Hepatocyte (in vitro differentiated cells): Measurements from ENCODE around the gene TOR4A. TPM values are rescaled to one million over a fixed set of nuclear protein-coding genes. Genes with fewer than 3 reads are reported as not detected.

ENCODE experiments used
- DNase-seq: peaks from one replicate; pipeline ENCODE4 v3.0.0-alpha.2; 2016; ENCODE audit warnings: low spot score
- H2AFZ ChIP-seq: fragments of 200-600 bp; sonication (generic); 2 replicates; pipeline ENCODE4 v1.6.0; 2016; ENCODE audit warnings: antibody characterized with exemption, mild to moderate bottlenecking
- H3K27ac ChIP-seq: fragments of 200-600 bp; sonication (generic); 2 replicates; pipeline ENCODE4 v1.5.1; 2016; ENCODE audit warnings: mild to moderate bottlenecking
- H3K27me3 ChIP-seq: fragments of 200-600 bp; sonication (generic); 2 replicates; pipeline ENCODE4 v1.6.1; 2016
- H3K36me3 ChIP-seq: fragments of 200-600 bp; sonication (generic); replicated peaks from 2 replicates; pipeline ENCODE4 v1.5.1; 2016; ENCODE audit warnings: low read depth; ENCODE audit not compliant: insufficient read depth
- H3K4me1 ChIP-seq: fragments of 200-600 bp; sonication (generic); 2 replicates; pipeline ENCODE4 v1.5.1; 2016; ENCODE audit warnings: mild to moderate bottlenecking, moderate library complexity; ENCODE audit not compliant: insufficient read depth
- H3K4me2 ChIP-seq: fragments of 200-600 bp; sonication (generic); 2 replicates; pipeline ENCODE4 v1.6.0; 2016
- H3K4me3 ChIP-seq: fragments of 200-600 bp; sonication (generic); 2 replicates; pipeline ENCODE4 v1.5.1; 2016; ENCODE audit warnings: mild to moderate bottlenecking
- H3K79me2 ChIP-seq: fragments of 200-600 bp; sonication (generic); 2 replicates; pipeline ENCODE4 v1.6.0; 2017; ENCODE audit warnings: mild to moderate bottlenecking
- H3K9me2 ChIP-seq: fragments of 200-600 bp; sonication (generic); replicated peaks from 2 replicates; pipeline ENCODE4 v1.6.0; 2017; ENCODE audit warnings: mild to moderate bottlenecking; ENCODE audit not compliant: insufficient read depth
- H3K9me3 ChIP-seq: fragments of 200-600 bp; sonication (generic); 2 replicates; pipeline ENCODE4 v1.5.1; 2016; ENCODE audit warnings: low read depth, mild to moderate bottlenecking
- H4K20me1 ChIP-seq: fragments of 200-600 bp; sonication (generic); 2 replicates; pipeline ENCODE4 v1.6.0; 2016; ENCODE audit warnings: mild to moderate bottlenecking; ENCODE audit not compliant: insufficient read depth, poor library complexity, severe bottlenecking
- EZH2 ChIP-seq: fragments of 200-600 bp; sonication (generic); IDR thresholded peaks from 2 replicates; pipeline ENCODE4 v1.6.1; 2016; ENCODE audit warnings: antibody characterized with exemption, mild to moderate bottlenecking, borderline replicate concordance
- EZH2phosphoT487 ChIP-seq: fragments of 200-600 bp; sonication (generic); IDR thresholded peaks from one replicate; pipeline ENCODE4 v1.6.1; 2018; ENCODE audit warnings: antibody characterized with exemption, mild to moderate bottlenecking, low read depth, moderate library complexity; ENCODE audit not compliant: unreplicated experiment, severe bottlenecking
- WGBS: methylation state at CpG from one replicate; pipeline ENCODE4 v1.1.6; 2016; ENCODE audit warnings: low lambda C conversion rate; ENCODE audit errors: missing lambda C conversion rate; 5-methylcytosine and 5-hydroxymethylcytosine counted together
- polyA plus RNA-seq: library from polyadenylated mRNA; unstranded; fragments of >200 nt; fragmentation: Nextera tagmentation; extraction: Ambion mirVana; gene quantifications from 2 replicates; pipeline ENCODE4 v1.2.1, GENCODE V29; 2016
- total RNA-seq: library from RNA; depleted of rRNA; stranded (reverse); fragments of >200 nt; gene quantifications from 2 replicates; pipeline ENCODE4 v1.2.3, GENCODE V29; 2014
- TF ChIP-seq, protein P1 (sequence below): fragments of 200-600 bp; sonication (generic); IDR thresholded peaks from 2 replicates; pipeline ENCODE4 v1.5.1; 2016; ENCODE audit warnings: antibody characterized with exemption, mild to moderate bottlenecking; ENCODE audit not compliant: poor library complexity

TOR4A gene
- total and polyA plus RNA-seq, 2 experiments from 2014 or later, result 8.0 to 14.4 TPM

DNA sequence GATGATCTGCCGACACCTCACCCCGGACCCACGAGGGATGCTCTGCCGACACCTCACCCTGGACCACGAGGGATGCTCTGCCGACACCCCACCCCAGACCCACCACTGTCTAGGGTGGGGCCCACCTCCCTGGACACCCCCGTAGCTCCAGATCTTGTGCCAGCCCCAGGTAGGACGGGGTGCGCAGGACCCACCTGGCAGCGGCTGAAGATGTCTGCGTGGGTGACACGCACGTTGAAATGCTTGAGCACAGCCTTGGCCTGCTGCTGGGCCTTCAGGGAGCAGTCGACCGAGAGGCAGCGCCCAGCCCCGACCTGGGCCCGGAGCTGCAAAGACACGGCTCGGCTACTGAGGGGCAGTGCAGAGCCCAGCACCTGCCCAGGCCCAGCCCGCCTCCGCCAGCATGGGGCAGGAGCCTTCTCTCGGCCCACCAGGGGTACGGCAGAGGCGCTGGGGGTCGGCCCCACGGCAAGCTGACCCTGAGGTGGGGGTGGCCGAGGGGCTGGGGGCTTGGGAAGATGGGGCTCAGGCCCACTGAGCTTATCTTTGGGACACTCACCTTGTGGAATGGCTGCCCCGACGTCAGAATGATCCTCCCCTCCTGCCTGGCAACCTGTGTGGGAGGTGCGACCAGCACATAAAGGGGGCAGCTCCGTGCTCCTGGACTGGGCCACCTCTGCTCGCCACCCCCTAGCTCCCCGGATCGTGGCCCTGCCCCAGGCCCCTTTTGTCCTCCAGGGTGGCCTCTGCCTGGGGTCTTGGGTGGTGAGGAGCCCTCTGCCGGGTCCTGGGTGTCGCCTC, 46.2 kb downstream of the TOR4A start:
- Histone ChIP-seq H4K20me1 (no peaks in the 10 kb centered on the region), H3K9me2 (no peaks in the 10 kb centered on the region), H2AFZ (no peak overlapping the region), H3K9me3 (no peaks in the 10 kb centered on the region), H3K4me1 (no peaks in the 10 kb centered on the region), H3K27ac (no peak overlapping the region), H3K79me2 (no peaks in the 10 kb centered on the region), H3K4me3 (no peak overlapping the region), H3K4me2 (no peak overlapping the region), H3K27me3 (no peaks in the 10 kb centered on the region), H3K36me3 (no peaks in the 10 kb centered on the region)
- TF ChIP-seq EZH2, result no peak
- TF ChIP-seq, protein P1, sequence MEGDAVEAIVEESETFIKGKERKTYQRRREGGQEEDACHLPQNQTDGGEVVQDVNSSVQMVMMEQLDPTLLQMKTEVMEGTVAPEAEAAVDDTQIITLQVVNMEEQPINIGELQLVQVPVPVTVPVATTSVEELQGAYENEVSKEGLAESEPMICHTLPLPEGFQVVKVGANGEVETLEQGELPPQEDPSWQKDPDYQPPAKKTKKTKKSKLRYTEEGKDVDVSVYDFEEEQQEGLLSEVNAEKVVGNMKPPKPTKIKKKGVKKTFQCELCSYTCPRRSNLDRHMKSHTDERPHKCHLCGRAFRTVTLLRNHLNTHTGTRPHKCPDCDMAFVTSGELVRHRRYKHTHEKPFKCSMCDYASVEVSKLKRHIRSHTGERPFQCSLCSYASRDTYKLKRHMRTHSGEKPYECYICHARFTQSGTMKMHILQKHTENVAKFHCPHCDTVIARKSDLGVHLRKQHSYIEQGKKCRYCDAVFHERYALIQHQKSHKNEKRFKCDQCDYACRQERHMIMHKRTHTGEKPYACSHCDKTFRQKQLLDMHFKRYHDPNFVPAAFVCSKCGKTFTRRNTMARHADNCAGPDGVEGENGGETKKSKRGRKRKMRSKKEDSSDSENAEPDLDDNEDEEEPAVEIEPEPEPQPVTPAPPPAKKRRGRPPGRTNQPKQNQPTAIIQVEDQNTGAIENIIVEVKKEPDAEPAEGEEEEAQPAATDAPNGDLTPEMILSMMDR, result no peak
- TF ChIP-seq EZH2phosphoT487, result no peak
- 95% methylated on average over 33 of the region's 37 CpGs for WGBS
- no peak for DNase-seq

DNA sequence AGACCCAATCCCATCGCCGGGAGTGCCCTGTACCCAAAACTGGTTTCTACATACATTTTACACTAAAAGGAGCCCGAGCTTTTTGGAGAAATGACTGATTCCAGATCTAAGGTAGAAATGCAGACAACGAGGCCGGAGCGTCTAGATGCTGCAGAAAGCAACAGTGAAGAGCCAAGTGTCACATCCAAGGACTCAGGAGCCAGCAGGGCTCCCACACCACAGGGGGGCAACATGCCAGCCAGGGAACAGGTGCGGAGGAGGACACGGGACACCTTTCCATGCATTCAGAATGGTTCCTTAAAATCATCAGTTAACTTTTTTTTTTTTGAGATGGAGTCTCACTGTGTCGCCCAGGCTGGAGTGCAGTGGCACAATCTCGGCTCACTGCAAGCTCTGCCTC, 47.6 kb downstream of the TOR4A start:
- DNase-seq, result no peak
- Histone ChIP-seq H3K36me3 (no peaks in the 10 kb centered on the region), H3K9me2 (no peaks in the 10 kb centered on the region), H2AFZ (no peak overlapping the region), H3K79me2 (no peaks in the 10 kb centered on the region), H3K4me1 (no peaks in the 10 kb centered on the region), H3K27ac (no peak overlapping the region), H3K27me3 (no peaks in the 10 kb centered on the region), H3K4me3 (no peak overlapping the region), H3K9me3 (no peaks in the 10 kb centered on the region), H4K20me1 (no peaks in the 10 kb centered on the region), H3K4me2 (no peak overlapping the region)
- TF ChIP-seq, protein P1, result no peak
- TF ChIP-seq EZH2, result no peak
- TF ChIP-seq EZH2phosphoT487, result no peak
- 93% methylated on average over 10 of the region's 10 CpGs for WGBS

DNA sequence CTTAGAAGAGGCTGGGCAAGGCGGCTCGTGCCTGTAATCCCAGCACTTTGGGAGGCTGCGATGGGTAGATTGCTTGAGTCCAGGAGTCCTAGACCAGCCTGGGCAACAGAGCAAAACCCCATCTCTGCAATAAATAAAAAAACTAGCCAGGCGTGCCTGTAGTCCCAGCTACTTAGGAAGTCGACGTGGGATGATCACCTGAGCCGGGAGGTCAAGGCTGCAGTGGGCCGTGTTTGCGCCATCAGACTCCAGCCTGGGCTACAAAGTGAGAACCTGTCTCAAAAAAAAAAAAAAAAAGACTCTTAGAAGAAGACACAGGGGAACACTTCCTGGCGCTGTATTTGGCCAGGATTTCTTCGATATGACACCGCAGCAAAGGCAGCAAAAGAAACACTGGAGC, 48.3 kb downstream of the TOR4A start:
- no peak for DNase-seq
- H4K20me1 ChIP-seq, result no peaks in the 10 kb centered on the region
- H2AFZ ChIP-seq, result no peak overlapping the region
- no peak for TF ChIP-seq EZH2phosphoT487
- no peak for TF ChIP-seq EZH2
- TF ChIP-seq, protein P1, result no peak
- no peaks in the 10 kb centered on the region for H3K9me3 ChIP-seq
- WGBS, result 94% methylated on average over 12 of the region's 12 CpGs
- H3K36me3 ChIP-seq, result no peaks in the 10 kb centered on the region
- H3K4me1 ChIP-seq, result no peaks in the 10 kb centered on the region
- no peaks in the 10 kb centered on the region for H3K9me2 ChIP-seq
- H3K79me2 ChIP-seq, result no peaks in the 10 kb centered on the region
- no peak overlapping the region for H3K27ac ChIP-seq
- H3K4me3 ChIP-seq, result no peak overlapping the region
- H3K4me2 ChIP-seq, result no peak overlapping the region
- no peaks in the 10 kb centered on the region for H3K27me3 ChIP-seq
